ACC112 (cell line): Measurements from ENCODE around the gene KRTAP24-1.

Experiments used
- H2AFZ ChIP-seq: fragments of 200-600 bp; sonication (generic); one replicate; pipeline ENCODE4 v1.6.0; 2017; ENCODE audit warnings: antibody characterized with exemption, low read length; ENCODE audit not compliant: unreplicated experiment
- H3K27ac ChIP-seq: fragments of 200-600 bp; sonication (generic); 2 replicates; pipeline ENCODE4 v1.5.1; 2014; ENCODE audit warnings: low read depth, mild to moderate bottlenecking, antibody characterized with exemption, low read length, moderate library complexity
- H3K27me3 ChIP-seq: fragments of 200-600 bp; sonication (generic); 2 replicates; pipeline ENCODE4 v1.6.1; 2014; ENCODE audit warnings: mild to moderate bottlenecking, antibody characterized with exemption, low read length, moderate library complexity, mixed read lengths; ENCODE audit not compliant: insufficient read depth
- H3K36me3 ChIP-seq: fragments of 200-600 bp; sonication (generic); 2 replicates; pipeline ENCODE4 v1.6.1; 2016; ENCODE audit warnings: mild to moderate bottlenecking, antibody characterized with exemption, low read length, moderate library complexity, mixed read lengths; ENCODE audit not compliant: insufficient read depth
- H3K4me1 ChIP-seq: fragments of 200-600 bp; sonication (generic); one replicate; pipeline ENCODE4 v1.6.1; 2016; ENCODE audit warnings: low read length, mixed read lengths; ENCODE audit not compliant: insufficient read depth, unreplicated experiment, control insufficient read depth
- H3K4me3 ChIP-seq: fragments of 200-600 bp; sonication (generic); 2 replicates; pipeline ENCODE4 v1.5.1; 2014; ENCODE audit warnings: mild to moderate bottlenecking, low read depth, low read length
- H3K79me2 ChIP-seq: fragments of 200-600 bp; sonication (generic); one replicate; pipeline ENCODE4 v1.6.0; 2016; ENCODE audit warnings: low read length; ENCODE audit not compliant: control insufficient read depth, unreplicated experiment, insufficient read depth

The KRTAP24-1 gene, protein sequence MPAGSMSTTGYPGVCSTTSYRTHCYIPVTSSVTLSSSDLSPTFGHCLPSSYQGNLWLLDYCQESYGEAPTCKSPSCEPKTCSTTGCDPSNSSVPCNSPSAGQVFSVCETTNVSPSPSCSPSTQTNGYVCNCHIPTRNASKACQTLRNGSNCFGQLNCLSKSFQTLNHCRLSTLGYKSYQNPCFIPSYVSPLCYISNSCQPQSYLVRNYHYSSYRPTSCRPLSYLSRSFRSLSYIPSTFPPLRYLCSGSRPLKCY

DNA sequence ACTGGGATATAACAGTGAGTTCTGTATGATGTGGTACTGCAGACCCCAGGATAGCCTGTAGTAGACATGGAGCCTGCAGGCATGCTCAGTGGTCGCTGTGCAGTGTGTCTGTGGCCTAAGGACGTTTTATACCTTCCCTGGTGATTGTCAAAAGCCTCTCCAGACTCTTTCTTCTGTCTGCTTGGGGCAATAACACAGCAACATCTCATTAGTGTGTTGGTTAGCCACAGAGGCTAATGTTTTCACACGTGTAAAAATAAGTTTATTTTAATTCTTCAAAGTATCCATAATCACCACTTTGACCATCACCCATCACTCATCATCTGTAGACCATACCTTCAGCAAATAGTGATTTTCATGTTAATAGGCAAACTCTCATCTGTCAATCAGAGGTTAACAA is at the start of gene KRTAP24-1:
KRTAP24-1 (minus strand) TSS at position 101 of the 400 bp plus-strand sequence; CDS start at position 83, 18 bp downstream.
- H3K4me3 ChIP-seq, result no peak within 1 kb of the TSS
- no peaks in the 10 kb centered on the region for H3K27me3 ChIP-seq
- H3K36me3 ChIP-seq, result no peaks in the 10 kb centered on the region
- no peaks in the 10 kb centered on the region for H3K79me2 ChIP-seq
- H2AFZ ChIP-seq, result no peak within 1 kb of the TSS
- no peak within 1 kb of the TSS for H3K27ac ChIP-seq
- no peaks in the 10 kb centered on the region for H3K4me1 ChIP-seq

DNA sequence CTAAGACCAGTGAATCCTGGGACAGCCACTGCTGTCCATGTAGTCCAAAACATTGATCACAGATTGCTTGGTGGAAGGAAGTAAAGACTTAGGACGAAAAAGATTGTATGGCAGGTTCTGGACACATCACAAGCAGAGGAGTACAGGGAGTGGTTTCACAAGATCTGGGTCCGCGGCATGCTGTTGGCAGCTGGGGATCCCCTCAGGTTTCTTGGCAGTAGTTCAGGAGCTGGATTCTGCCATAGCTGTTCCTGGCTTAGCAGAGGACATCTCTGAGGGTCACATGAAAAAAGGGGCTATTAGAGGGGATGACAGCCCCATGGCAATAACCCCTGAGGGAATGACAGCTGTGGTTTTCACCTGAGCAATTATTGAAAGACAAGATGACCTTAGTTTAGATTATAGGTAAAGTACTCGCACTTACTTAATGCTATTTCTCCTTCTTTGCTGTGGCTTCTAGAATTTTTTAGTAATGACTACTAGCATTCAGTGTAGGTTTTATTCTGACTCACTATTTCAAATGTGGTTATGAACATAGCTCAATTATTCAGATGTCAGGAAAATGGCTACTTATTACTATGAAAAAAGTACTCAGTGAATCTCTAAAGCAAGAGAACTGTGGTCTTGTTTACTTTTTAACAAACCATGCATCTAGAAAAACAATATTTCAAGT is 46.6 kb upstream of the KRTAP24-1 start:
- H3K36me3 ChIP-seq, result no peaks in the 10 kb centered on the region
- H3K4me1 ChIP-seq, result no peaks in the 10 kb centered on the region
- no peak overlapping the region for H2AFZ ChIP-seq
- no peak overlapping the region for H3K27ac ChIP-seq
- no peaks in the 10 kb centered on the region for H3K27me3 ChIP-seq
- no peak overlapping the region for H3K4me3 ChIP-seq
- H3K79me2 ChIP-seq, result no peaks in the 10 kb centered on the region

DNA sequence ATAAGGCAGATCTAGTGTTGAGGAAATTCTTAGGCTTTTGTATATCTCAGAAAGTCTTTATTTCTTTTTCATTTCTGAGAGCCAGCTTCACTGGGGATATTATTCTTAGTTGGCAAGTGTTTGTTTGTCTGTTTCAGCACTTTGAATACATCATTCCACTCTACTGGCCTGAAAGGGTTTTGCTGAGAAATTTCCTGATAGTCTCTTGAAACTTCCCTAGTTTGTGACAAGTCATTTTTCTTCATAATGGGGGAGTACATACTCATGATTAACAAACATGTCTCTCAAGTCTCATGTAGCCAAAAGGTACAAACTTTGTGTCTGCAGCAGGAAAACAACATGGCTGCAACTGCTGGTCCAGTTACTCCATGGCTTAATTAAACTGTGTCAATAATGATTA is 43.6 kb upstream of the KRTAP24-1 start:
- Histone ChIP-seq H3K79me2 (no peaks in the 10 kb centered on the region), H3K27ac (no peak overlapping the region), H3K36me3 (no peaks in the 10 kb centered on the region), H3K4me3 (no peak overlapping the region), H2AFZ (no peak overlapping the region), H3K4me1 (no peaks in the 10 kb centered on the region), H3K27me3 (no peaks in the 10 kb centered on the region)

DNA sequence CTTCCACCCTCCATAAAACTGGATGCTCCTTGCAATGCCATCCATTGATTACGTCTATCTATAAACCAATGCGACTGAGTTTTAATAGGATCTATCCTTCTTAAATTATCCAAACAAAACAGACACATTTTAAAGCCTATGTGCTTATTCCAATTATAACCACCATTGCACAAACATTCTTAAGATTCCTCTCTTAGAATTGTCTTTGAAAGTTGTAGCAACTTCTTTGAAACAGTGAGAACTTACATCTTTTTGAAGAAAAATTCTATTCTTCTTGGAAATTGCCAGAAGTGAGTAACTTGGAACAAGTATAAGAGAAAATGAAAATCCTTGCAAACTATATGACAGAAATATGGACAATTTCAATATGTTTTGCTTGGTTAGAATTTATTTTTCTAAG is 37.5 kb upstream of the KRTAP24-1 start, which contains the start of gene KRTAP26-1:
KRTAP26-1 (minus strand) TSS at position 101 of the 400 bp plus-strand sequence. CDS start 280 bp downstream, outside the sequence.
- H3K36me3 ChIP-seq, result no peaks in the 10 kb centered on the region
- no peak within 1 kb of the TSS for H2AFZ ChIP-seq
- no peaks in the 10 kb centered on the region for H3K4me1 ChIP-seq
- no peaks in the 10 kb centered on the region; the same call in 1 of the 2 replicates for H3K27me3 ChIP-seq
- no peaks in the 10 kb centered on the region for H3K79me2 ChIP-seq
- H3K4me3 ChIP-seq, result no peak within 1 kb of the TSS
- H3K27ac ChIP-seq, result no peak within 1 kb of the TSS

DNA sequence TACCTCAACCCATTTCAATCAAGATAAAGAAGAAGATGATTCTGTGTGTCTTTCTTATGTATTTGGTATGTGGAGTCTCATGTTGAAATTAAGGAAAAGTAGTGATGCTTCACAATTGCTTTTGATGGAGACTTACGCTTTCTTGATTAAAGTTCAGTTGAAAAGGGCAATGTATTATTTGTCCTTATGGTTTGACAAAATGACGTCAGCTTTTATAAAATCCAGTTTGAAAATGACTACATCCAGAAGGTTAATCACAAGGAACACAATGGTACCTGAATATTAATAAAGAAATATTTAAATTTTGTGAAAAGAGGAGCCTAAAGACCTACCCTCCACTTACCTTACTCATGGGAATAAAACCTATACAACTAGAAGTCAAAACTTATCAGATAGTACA is 33.0 kb upstream of the KRTAP24-1 start:
- no peaks in the 10 kb centered on the region; the same call in 1 of the 2 replicates for H3K27me3 ChIP-seq
- no peak overlapping the region for H3K27ac ChIP-seq
- H2AFZ ChIP-seq, result no peak overlapping the region
- H3K36me3 ChIP-seq, result no peaks in the 10 kb centered on the region
- H3K4me3 ChIP-seq, result no peak overlapping the region
- no peaks in the 10 kb centered on the region for H3K79me2 ChIP-seq
- H3K4me1 ChIP-seq, result no peaks in the 10 kb centered on the region

DNA sequence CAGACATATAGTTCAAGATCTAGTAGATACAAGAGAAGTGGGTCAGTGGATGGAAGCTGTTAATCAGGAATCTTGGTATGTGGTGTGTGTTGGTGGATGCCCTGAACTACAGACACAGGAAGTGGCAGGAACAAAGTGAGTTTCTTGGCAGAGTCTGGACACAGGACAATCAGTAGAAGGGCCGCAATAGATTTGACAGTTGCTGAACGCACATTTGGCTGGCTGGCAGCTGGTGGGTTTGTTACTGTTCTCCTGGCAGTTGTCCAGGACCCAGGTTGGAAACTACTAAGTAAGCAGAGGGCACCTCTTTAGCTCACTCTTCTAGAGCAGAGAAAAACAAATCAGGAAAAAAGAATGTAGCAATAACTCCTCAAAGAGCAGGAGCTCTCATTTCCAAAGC is 24.1 kb upstream of the KRTAP24-1 start:
- no peaks in the 10 kb centered on the region for H3K4me1 ChIP-seq

DNA sequence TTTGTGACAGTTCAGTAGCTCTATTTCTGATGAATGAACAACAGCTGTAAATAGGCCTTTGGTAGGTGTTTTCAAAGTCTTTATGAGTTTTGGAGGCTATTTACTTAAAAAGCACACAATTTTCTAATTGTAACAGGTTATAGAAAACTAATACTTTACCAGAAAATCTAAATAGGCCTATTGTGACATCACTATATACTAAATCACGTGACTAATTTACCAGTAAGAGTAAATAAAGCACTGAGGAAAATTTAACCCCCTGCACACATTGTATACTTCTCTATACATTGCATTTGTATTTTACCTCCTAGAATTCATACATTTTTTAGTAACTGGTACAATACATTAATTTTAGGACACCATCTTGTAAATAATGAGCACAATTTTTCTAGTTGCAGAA is 22.4 kb upstream of the KRTAP24-1 start:
- Histone ChIP-seq H3K36me3 (no peaks in the 10 kb centered on the region), H2AFZ (no peak overlapping the region), H3K27me3 (0 out of 2 replicates have a peak, but pooled peaks cover 3% of the 10 kb centered on the region), H3K79me2 (no peaks in the 10 kb centered on the region), H3K4me1 (no peaks in the 10 kb centered on the region), H3K4me3 (no peak overlapping the region), H3K27ac (no peak overlapping the region)

More for the DNA sequence above, 24.1 kb upstream of the KRTAP24-1 start:
- Histone ChIP-seq H2AFZ (no peak overlapping the region), H3K27ac (no peak overlapping the region), H3K36me3 (no peaks in the 10 kb centered on the region), H3K79me2 (no peaks in the 10 kb centered on the region), H3K27me3 (0 out of 2 replicates have a peak, but pooled peaks cover 2% of the 10 kb centered on the region), H3K4me3 (no peak overlapping the region)

DNA sequence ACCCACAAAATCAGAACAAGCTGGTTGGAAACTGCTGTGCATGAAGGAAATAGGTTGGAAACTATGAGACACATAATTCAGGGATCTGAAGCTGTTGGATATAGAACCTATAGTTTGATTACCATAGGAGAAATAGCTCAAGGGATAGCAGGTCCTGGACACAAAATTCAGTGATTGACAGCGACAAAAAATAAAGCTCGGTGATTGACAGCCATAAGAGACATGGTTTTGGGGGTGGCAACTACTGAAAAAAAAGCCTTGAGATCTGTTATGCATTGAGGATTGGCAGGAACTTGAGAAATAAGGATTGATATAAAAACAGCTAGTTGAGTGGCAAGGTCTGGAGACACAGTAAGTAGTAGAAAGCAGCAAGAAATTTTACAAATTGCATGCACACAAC is 6.5 kb upstream of the KRTAP24-1 start, which contains the start of gene KRTAP25-1:
KRTAP25-1 (minus strand) TSS at position 300 of the 400 bp plus-strand sequence; CDS start at position 276, 24 bp downstream.
- Histone ChIP-seq H3K36me3 (no peaks in the 10 kb centered on the region), H3K4me1 (no peaks in the 10 kb centered on the region), H2AFZ (no peak within 1 kb of the TSS), H3K27ac (no peak within 1 kb of the TSS), H3K79me2 (no peaks in the 10 kb centered on the region), H3K4me3 (no peak within 1 kb of the TSS), H3K27me3 (peaks cover 4% of the 10 kb centered on the region; the same call in 1 of the 2 replicates)

DNA sequence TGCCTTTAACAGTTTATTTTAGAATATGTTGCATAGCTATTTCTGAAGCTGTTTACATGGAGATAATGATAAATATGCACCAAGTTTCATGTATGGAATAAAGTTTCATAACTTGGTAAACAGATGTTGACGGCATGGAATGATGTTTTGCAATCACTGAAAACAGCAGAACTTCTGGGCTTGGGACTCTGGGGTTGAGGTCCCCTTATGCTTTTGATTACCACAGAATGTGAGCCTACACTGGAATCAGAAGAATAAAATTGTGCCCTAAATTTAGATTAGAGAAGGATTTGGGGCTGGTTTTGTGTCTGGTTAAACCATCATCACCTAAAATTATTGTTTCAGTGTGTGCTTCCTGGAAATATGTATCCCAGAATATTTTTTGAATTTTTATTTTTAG is 11.1 kb downstream of the KRTAP24-1 start:
- Histone ChIP-seq H3K4me3 (no peak overlapping the region), H3K79me2 (no peaks in the 10 kb centered on the region), H3K36me3 (no peaks in the 10 kb centered on the region), H2AFZ (no peak overlapping the region), H3K27ac (no peak overlapping the region), H3K27me3 (peaks cover 6% of the 10 kb centered on the region; the same call in 1 of the 2 replicates), H3K4me1 (no peaks in the 10 kb centered on the region)

DNA sequence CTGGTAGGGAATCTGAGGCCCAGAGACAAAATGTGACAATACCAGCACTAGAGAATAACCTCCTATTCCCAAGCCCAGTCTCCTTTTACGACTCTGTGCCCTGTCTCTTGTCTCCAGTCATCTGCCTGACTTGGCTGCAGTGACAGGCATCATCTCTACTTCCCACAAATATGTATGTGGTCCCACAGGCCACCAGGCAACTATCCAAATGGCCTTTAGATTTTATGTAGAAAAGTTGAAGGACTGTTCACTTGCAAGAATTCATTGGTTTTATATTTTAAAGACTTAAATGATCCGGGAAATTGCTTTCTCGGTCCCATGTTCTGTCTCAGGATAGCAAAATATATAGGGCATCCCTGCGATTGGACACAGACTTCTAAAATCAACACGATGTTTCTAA is 11.6 kb downstream of the KRTAP24-1 start:
- no peaks in the 10 kb centered on the region for H3K79me2 ChIP-seq
- H3K36me3 ChIP-seq, result no peaks in the 10 kb centered on the region
- no peak overlapping the region for H3K27ac ChIP-seq
- H3K4me1 ChIP-seq, result no peaks in the 10 kb centered on the region
- no peak overlapping the region for H3K4me3 ChIP-seq
- H3K27me3 ChIP-seq, result peaks cover 6% of the 10 kb centered on the region; the same call in 1 of the 2 replicates
- no peak overlapping the region for H2AFZ ChIP-seq
